ENCODE measurements around the gene VPS13A.

VPS13A gene

DNA sequence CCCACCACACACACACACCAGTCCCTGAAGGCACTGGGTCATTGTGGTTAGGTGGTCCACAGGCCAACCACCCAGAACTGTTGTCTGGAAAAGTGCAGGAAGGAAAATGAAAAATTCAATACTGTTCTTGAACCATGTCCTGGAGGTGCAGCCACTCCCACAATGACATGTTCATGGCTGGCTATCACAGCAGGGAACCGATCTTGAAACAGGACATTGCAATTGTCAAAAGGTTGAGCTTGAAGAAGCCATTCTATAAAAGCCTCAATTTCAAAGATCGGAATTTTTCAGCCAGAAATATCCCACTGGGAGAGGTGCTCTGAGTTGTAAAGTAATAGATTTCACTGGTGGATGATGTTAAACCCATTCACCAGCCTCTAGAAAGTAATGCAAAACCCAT, 252.6 kb downstream of the VPS13A start:
- H3K4me3 ChIP-seq (ENCODE audit: low read depth in 1 of 2, low read length in 1 of 2), result no peak overlapping the region

GRCh38 chr9:77432053-77432452, 254.7 kb downstream of the VPS13A start:
- no peak for TF ChIP-seq CTCF (IDR thresholded peaks at IDR 0.05)
- peaks cover 8 to 10% of the 10 kb centered on the region in 2 experiments for H3K4me1 ChIP-seq (ENCODE audit: control insufficient read depth in 1 of 2, insufficient read depth in 1 of 2, low read depth in 1 of 2, low read length in 1 of 2)
- no peaks in the 10 kb centered on the region for H3K9me3 ChIP-seq
- no peak overlapping the region for H3K27ac ChIP-seq
- H3K36me3 ChIP-seq, result no peaks in the 10 kb centered on the region
- no peaks in the 10 kb centered on the region for H3K27me3 ChIP-seq
- no peak overlapping the region for H3K4me3 ChIP-seq (ENCODE audit: low read depth in 1 of 2, low read length in 1 of 2)

More for the DNA sequence above, 252.6 kb downstream of the VPS13A start:
- H3K27ac ChIP-seq, result no peak overlapping the region
- H3K9me3 ChIP-seq, result no peaks in the 10 kb centered on the region
- H3K36me3 ChIP-seq, result no peaks in the 10 kb centered on the region
- TF ChIP-seq CTCF (IDR thresholded peaks at IDR 0.05), result no peak
- H3K27me3 ChIP-seq, result no peaks in the 10 kb centered on the region
- peaks cover 29 to 31% of the 10 kb centered on the region in 2 experiments for H3K4me1 ChIP-seq (ENCODE audit: control insufficient read depth in 1 of 2, insufficient read depth in 1 of 2, low read depth in 1 of 2, low read length in 1 of 2)

DNA sequence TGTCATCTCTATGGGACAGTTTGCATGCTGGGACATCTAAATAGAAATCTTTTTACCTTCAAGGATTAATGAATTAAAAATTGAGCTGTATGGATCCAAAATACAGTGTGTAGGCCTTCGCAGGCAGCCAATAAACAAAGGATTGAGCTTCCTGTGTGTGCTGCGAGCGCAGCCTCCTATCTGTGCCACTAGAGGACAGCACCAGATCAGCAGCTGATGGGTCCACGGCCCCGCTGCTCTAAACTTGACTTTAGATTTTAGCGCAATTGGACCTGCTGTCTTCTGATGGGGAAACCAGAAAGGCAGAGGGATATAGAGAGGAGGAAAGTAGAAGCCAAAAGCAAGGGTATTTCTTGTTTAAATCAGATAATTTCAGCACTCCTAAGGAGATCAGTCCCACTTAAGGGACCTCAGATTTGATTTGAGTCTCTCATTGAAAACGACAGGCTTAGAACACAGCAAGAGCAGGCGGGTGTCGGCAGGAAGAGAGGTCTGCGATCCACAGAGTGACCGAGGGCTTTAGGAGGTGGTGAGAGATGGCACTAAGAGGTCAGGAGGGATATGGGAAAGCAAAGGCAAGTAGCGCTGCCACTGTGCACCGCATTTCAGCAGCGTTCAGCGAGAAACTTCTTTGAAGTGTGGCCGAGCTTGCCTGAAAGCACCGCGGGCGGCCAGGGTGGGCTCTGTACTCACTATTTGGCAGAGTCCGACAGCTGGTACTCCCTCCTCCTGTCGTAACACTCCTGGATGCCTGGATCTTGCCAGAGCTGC, 256.5 kb downstream of the VPS13A start:
- TF ChIP-seq CTCF (IDR thresholded peaks at IDR 0.05), result peak; percentile 39
- Histone ChIP-seq H3K9me3 (no peaks in the 10 kb centered on the region), H3K36me3 (no peaks in the 10 kb centered on the region), H3K4me1 (ENCODE audit: control insufficient read depth in 1 of 2, insufficient read depth in 1 of 2, low read depth in 1 of 2, low read length in 1 of 2) (peaks cover 0 to 3% of the 10 kb centered on the region in 2 experiments), H3K27ac (no peak overlapping the region), H3K4me3 (ENCODE audit: low read depth in 1 of 2, low read length in 1 of 2) (no peak overlapping the region), H3K27me3 (no peaks in the 10 kb centered on the region)

- Histone ChIP-seq H3K27me3 (no peaks in the 10 kb centered on the region), H3K4me1 (ENCODE audit: control insufficient read depth in 1 of 2, insufficient read depth in 1 of 2, low read depth in 1 of 2, low read length in 1 of 2) (peaks cover 4 to 6% of the 10 kb centered on the region in 2 experiments), H3K4me3 (ENCODE audit: low read depth in 1 of 2, low read length in 1 of 2) (no peak overlapping the region), H3K36me3 (no peaks in the 10 kb centered on the region), H3K27ac (no peak overlapping the region), H3K9me3 (no peaks in the 10 kb centered on the region)
- no peak for TF ChIP-seq CTCF (IDR thresholded peaks at IDR 0.05)
Observed at GRCh38 chr9:77435277-77435676, 257.9 kb downstream of the VPS13A start.

- no peak for TF ChIP-seq CTCF (IDR thresholded peaks at IDR 0.05)
- Histone ChIP-seq H3K4me1 (ENCODE audit: control insufficient read depth in 1 of 2, insufficient read depth in 1 of 2, low read depth in 1 of 2, low read length in 1 of 2) (peaks cover 8 to 10% of the 10 kb centered on the region in 2 experiments), H3K9me3 (no peaks in the 10 kb centered on the region), H3K27me3 (no peaks in the 10 kb centered on the region), H3K4me3 (ENCODE audit: low read depth in 1 of 2, low read length in 1 of 2) (no peak overlapping the region), H3K27ac (no peak overlapping the region), H3K36me3 (no peaks in the 10 kb centered on the region)
Observed at GRCh38 chr9:77435688-77436087, 258.4 kb downstream of the VPS13A start.
